Stomach (tissue), 9 donors: ENCODE data around the gene ART4. TPM values are rescaled to one million over a fixed set of nuclear protein-coding genes. Genes with fewer than 3 reads are reported as not detected.
A peak's percentile ranks its signal among the peaks of the same experiment; 100 is the strongest.

Experiments used
- DNase-seq, 2 donors: peaks; one replicate each; pipeline versions ENCODE4 v3.0.0 to v3.0.0-alpha.2; 2013 to 2019
- H3K27ac ChIP-seq, 5 donors: fragments of 200-600 bp in 4 of 5; sonication (generic) in 4 of 5; one replicate each; pipeline ENCODE4 v1.5.1; 2013 to 2019; ENCODE audit warnings: mild to moderate bottlenecking in 1 of 5, moderate library complexity in 1 of 5
- H3K27me3 ChIP-seq, 3 donors: fragments of 200-600 bp; sonication (generic); one replicate each; pipeline ENCODE4 v1.5.1; 2017 to 2019; ENCODE audit warnings: mixed run types in 1 of 3
- H3K36me3 ChIP-seq, 4 donors: fragments of 200-600 bp; sonication (generic); 1 replicate in 3 of 4; 2 replicates in 1 of 4; pipeline ENCODE4 v1.5.1; 2016 to 2019
- H3K4me1 ChIP-seq, 4 donors: fragments of 200-600 bp; sonication (generic); one replicate each; pipeline ENCODE4 v1.5.1; 2016 to 2019
- H3K4me3 ChIP-seq, 4 donors: fragments of 200-600 bp; sonication (generic) in 3 of 4; one replicate each; pipeline ENCODE4 v1.5.1; 2016 to 2019; ENCODE audit warnings: mild to moderate bottlenecking in 1 of 4
- H3K9me3 ChIP-seq, 4 donors: fragments of 200-600 bp; sonication (generic); one replicate each; pipeline ENCODE4 v1.5.1; 2016 to 2019
- EP300 ChIP-seq: sonication (generic); formaldehyde crosslinking; IDR thresholded peaks from one replicate; pipeline ENCODE4 v1.6.1; 2017; ENCODE audit warnings: antibody characterized with exemption
- POLR2A ChIP-seq, 4 donors: fragments of 450-650 bp; IDR thresholded peaks; one replicate each; pipeline ENCODE4 v1.6.1; 2016; ENCODE audit warnings: antibody characterized with exemption in 4 of 4, control low read depth in 2 of 4, mild to moderate bottlenecking in 1 of 4, moderate library complexity in 1 of 4
- POLR2AphosphoS5 ChIP-seq, 3 donors: sonication (generic); formaldehyde crosslinking; IDR thresholded peaks; one replicate each; pipeline ENCODE4 v1.6.1; 2016; ENCODE audit warnings: antibody characterized with exemption in 3 of 3
- WGBS, 5 donors: extraction: QIAGEN DNeasy Blood & Tissue Kit in 3 of 5; methylation state at CpG; one replicate each; pipeline versions ENCODE4 v1.1.5 to v1.1.7; 2013 to 2018; 5-methylcytosine and 5-hydroxymethylcytosine counted together
- intact Hi-C: fragments of 100-400 bp; cut with DNase I; formaldehyde crosslinking; loops from one replicate; pipeline ENCODE4 v1.15.1; 2023; ENCODE audit warnings: low total_unique reads
- polyA plus RNA-seq, 3 donors: library from polyadenylated mRNA; stranded (reverse); fragments of 200-250 nt; gene quantifications; one replicate each; pipeline ENCODE4 v1.2.3, GENCODE V29; 2013
- total RNA-seq, 5 donors: library from RNA; depleted of rRNA; stranded (reverse); fragments of >200 nt; gene quantifications; one replicate each; pipeline versions ENCODE4 v1.1.0 to v1.2.3, GENCODE V29; 2014 to 2016
- TF ChIP-seq, protein P1 (sequence below), 7 experiments: fragments of 450-650 bp in 4 of 7; fragments of 200-600 bp in 3 of 7; sonication (generic) in 3 of 7; IDR thresholded peaks; one replicate each; pipeline ENCODE4 v1.5.1; 2016 to 2019; ENCODE audit warnings: antibody characterized with exemption in 7 of 7, control low read depth in 2 of 7, mild to moderate bottlenecking in 1 of 7
- donor health status: healthy with polysubstance abuse.
- donor health status: Bipolar disorder and iron deficiency.
- donor health status: healthy.

The ART4 gene
- total and polyA plus RNA-seq, 8 donors = 0.03 to 2.0 (median 1.2) TPM; not detected in 4

DNA sequence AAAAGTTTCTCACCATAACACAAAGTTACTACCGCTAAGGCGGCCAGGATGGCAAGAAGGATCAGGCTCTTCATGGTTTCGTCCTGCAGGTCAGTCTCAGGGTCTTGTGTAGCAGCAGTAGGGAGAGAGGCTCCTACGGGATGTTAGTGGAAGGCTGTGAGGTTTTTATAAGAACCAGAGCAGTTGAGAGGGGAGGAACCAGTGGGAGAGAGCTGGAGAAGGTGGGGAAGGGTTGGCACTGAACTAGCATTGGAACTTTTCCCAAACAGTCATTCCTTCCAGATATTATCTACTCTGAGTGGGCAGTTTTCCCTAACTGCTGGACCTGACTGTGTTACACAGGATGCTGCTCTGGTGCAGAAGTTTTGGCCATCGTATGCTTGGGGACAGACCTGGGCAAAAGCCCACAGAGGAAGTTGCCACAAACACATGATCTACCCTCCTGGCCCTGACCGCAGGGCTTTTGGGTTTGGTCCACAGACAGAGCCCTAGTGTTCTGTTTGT is 42.4 kb upstream of the ART4 start, which contains the start of gene MGP:
TSS of gene MGP (minus strand) at position 137 of the 504 bp plus-strand sequence. CDS start at position 74, 63 bp downstream.
- DNase-seq = peak in 1 of 2 donors; percentile 77
- Histone ChIP-seq H3K36me3 (peaks cover 0 to 12% (median 0%) of the 10 kb centered on the region in 4 donors), H3K27ac (peak within 1 kb of the TSS; percentile 16 to 84 (median 75)), H3K27me3 (no peaks in the 10 kb centered on the region), H3K4me3 (peak within 1 kb of the TSS; percentile 28 to 42 (median 33)), H3K4me1 (peaks cover 11 to 33% (median 18%) of the 10 kb centered on the region in 4 donors), H3K9me3 (no peaks in the 10 kb centered on the region)
- 14 to 41% (median 24%) methylated on average over 6 of the region's 6 CpGs for WGBS, 5 donors
- TF ChIP-seq POLR2AphosphoS5 (IDR thresholded peaks at IDR 0.05) (peak in 2 of 3 donors; percentile 82 to 89), POLR2A (IDR thresholded peaks at IDR 0.05) (no peak), EP300 (no peak)
- TF ChIP-seq, protein P1, sequence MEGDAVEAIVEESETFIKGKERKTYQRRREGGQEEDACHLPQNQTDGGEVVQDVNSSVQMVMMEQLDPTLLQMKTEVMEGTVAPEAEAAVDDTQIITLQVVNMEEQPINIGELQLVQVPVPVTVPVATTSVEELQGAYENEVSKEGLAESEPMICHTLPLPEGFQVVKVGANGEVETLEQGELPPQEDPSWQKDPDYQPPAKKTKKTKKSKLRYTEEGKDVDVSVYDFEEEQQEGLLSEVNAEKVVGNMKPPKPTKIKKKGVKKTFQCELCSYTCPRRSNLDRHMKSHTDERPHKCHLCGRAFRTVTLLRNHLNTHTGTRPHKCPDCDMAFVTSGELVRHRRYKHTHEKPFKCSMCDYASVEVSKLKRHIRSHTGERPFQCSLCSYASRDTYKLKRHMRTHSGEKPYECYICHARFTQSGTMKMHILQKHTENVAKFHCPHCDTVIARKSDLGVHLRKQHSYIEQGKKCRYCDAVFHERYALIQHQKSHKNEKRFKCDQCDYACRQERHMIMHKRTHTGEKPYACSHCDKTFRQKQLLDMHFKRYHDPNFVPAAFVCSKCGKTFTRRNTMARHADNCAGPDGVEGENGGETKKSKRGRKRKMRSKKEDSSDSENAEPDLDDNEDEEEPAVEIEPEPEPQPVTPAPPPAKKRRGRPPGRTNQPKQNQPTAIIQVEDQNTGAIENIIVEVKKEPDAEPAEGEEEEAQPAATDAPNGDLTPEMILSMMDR (IDR thresholded peaks at IDR 0.05) = no peak
- intact Hi-C loops = no loop called here

GRCh38 chr12:14884458-14884878 is 41.1 kb upstream of the ART4 start:
- Histone ChIP-seq H3K9me3 (no peaks in the 10 kb centered on the region), H3K4me3 (peak overlapping the region; percentile 28 to 42 (median 33)), H3K36me3 (peaks cover 0 to 12% (median 0%) of the 10 kb centered on the region in 4 donors), H3K27me3 (no peaks in the 10 kb centered on the region), H3K4me1 (peaks cover 11 to 33% (median 18%) of the 10 kb centered on the region in 4 donors), H3K27ac (peak overlapping the region in 4 of 5 donors; percentile 68 to 84 (median 75))
- peak; percentile 84 to 88 for DNase-seq
- intact Hi-C loops = no loop called here
- TF ChIP-seq POLR2AphosphoS5 (IDR thresholded peaks at IDR 0.05) = peak in 1 of 3 donors; percentile 35
- no peak for TF ChIP-seq POLR2A (IDR thresholded peaks at IDR 0.05)
- 0 to 3% (median 1%) methylated on average over 5 of the region's 5 CpGs for WGBS, 5 donors

DNA sequence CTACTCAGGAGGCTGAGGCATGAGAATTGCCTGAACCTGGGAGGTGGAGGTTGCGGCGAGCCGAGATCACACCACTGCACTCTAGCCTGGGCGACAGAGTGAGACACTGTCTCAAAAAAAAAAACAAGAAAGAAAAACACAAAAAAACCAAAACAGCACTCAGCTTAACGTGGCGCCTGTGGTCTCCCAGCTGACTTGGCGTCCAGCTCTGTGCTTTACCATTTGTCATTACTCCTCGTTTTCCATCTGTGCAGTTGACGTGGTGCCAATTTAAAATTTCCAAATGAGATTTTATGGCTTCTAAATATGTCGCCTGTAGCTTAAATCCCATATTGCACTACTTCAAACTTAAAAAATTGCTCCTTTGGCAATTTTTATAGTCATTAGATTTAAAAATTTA is 40.4 kb upstream of the ART4 start:
- Histone ChIP-seq H3K9me3 (no peaks in the 10 kb centered on the region), H3K4me3 (peak overlapping the region; percentile 14 to 42 (median 26)), H3K27me3 (no peaks in the 10 kb centered on the region), H3K36me3 (peaks cover 0 to 12% (median 0%) of the 10 kb centered on the region in 4 donors), H3K27ac (peak overlapping the region in 4 of 5 donors; percentile 68 to 84 (median 75)), H3K4me1 (peaks cover 11 to 33% (median 18%) of the 10 kb centered on the region in 4 donors)
- DNase-seq = peak in 1 of 2 donors; percentile 77
- intact Hi-C loops = no loop called here
- TF ChIP-seq POLR2A (IDR thresholded peaks at IDR 0.05) (no peak), EP300 (no peak), POLR2AphosphoS5 (IDR thresholded peaks at IDR 0.05) (no peak)
- TF ChIP-seq, protein P1 (IDR thresholded peaks at IDR 0.05) = no peak
- 74 to 94% (median 83%) methylated on average over 10 of the region's 10 CpGs for WGBS, 5 donors

DNA sequence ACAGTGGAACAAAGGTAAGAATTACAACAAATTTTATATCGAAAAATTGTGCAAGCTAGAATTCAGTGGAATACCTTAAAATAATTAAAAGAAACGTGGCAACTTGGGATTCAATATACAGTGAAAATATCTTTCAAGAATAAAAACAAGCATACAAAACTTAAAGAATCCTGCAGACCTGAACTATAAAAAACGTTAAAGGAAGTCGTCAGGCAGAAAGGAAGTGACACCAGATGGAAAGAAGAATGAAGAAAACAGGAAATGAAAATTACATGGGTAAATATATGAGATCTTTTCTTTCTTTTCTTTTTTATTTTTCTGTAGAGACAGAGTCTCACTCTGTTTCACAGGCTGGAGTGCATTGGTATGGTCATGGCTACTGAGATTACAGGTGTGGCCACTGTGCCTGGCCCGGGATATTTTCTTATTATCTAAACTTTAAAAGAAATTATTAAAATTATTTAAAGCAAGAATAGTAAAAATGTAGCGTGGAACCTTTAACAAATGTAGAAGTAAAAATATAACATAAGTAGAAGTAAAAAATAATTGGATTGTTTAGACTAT is 37.6 kb upstream of the ART4 start:
- Histone ChIP-seq H3K4me3 (no peak overlapping the region), H3K27me3 (no peaks in the 10 kb centered on the region), H3K9me3 (no peaks in the 10 kb centered on the region), H3K27ac (no peak overlapping the region), H3K36me3 (peaks cover 0 to 12% (median 0%) of the 10 kb centered on the region in 4 donors), H3K4me1 (peaks cover 4 to 23% (median 10%) of the 10 kb centered on the region in 4 donors)
- no peak for DNase-seq
- intact Hi-C loops = no loop called here
- TF ChIP-seq EP300 (no peak), POLR2A (IDR thresholded peaks at IDR 0.05) (no peak), POLR2AphosphoS5 (IDR thresholded peaks at IDR 0.05) (no peak)
- TF ChIP-seq, protein P1 (IDR thresholded peaks at IDR 0.05) = no peak
- 78 to 84% (median 83%) methylated on average over 6 of the region's 6 CpGs for WGBS, 5 donors
